Activated naive CD4-positive, alpha-beta T cell treated with anti-CD3 and anti-CD28 coated beads, Interleukin-2, amount 10 ng/mL, durations not matched to agents 7 days and 5 days (primary cell): ENCODE data around the gene ATAD2B.
A peak's percentile ranks its signal among the peaks of the same experiment; 100 is the strongest.

ENCODE experiments used
- CTCF ChIA-PET: fragments of 350-600 bp; sonication (Branson Sonifier 250); formaldehyde crosslinking; loops from one replicate; lab custom pipeline; 2021; ENCODE audit warnings: antibody characterized with exemption; lab: Charles Lee
- DNase-seq: peaks from one replicate; pipeline ENCODE4 v3.0.0-alpha.2; 2020
- H3K27ac Mint-ChIP-seq: one replicate; pipeline ENCODE4 v1.8.0; 2021; ENCODE audit warnings: mild to moderate bottlenecking, moderate library complexity, mixed read lengths
- H3K27me3 Mint-ChIP-seq: one replicate; pipeline ENCODE4 v1.8.0; 2021; ENCODE audit warnings: mild to moderate bottlenecking, mixed read lengths
- H3K36me3 Mint-ChIP-seq: one replicate; pipeline ENCODE4 v1.8.0; 2021; ENCODE audit warnings: mixed read lengths
- H3K4me1 Mint-ChIP-seq: one replicate; pipeline ENCODE4 v1.8.0; 2021; ENCODE audit warnings: mixed read lengths
- H3K4me3 Mint-ChIP-seq: one replicate; pipeline ENCODE4 v1.8.0; 2021; ENCODE audit warnings: mild to moderate bottlenecking, moderate library complexity, mixed read lengths
- H3K9me3 Mint-ChIP-seq: one replicate; pipeline ENCODE4 v1.8.0; 2021; ENCODE audit warnings: mixed read lengths

ATAD2B gene

DNA sequence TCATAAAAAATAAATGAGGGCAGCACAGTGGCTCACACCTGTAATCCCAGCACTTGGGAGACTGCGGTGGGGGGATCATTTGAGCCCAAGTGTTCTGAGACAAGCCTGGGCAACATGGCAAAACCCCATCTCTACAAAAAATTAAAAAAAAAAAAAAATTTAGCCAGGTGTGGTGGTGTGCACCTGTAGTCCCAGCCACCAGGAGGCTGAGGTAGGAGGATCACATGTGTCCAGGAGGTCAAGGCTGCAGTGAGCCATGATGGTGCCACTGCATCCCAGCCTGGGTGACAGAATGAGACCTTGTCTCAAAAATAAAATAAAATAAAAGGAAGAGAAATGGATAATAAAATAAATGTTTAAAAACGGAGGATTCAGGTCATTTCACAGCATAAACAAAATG lies 113.5 kb downstream of the ATAD2B start:
- no peak overlapping the region for H3K27ac Mint-ChIP-seq
- no peaks in the 10 kb centered on the region for H3K4me1 Mint-ChIP-seq
- H3K9me3 Mint-ChIP-seq, result no peaks in the 10 kb centered on the region
- CTCF ChIA-PET, result no interaction called here
- no peak overlapping the region for H3K4me3 Mint-ChIP-seq
- H3K36me3 Mint-ChIP-seq, result peaks cover 16% of the 10 kb centered on the region
- DNase-seq, result no peak
- no peaks in the 10 kb centered on the region for H3K27me3 Mint-ChIP-seq

DNA sequence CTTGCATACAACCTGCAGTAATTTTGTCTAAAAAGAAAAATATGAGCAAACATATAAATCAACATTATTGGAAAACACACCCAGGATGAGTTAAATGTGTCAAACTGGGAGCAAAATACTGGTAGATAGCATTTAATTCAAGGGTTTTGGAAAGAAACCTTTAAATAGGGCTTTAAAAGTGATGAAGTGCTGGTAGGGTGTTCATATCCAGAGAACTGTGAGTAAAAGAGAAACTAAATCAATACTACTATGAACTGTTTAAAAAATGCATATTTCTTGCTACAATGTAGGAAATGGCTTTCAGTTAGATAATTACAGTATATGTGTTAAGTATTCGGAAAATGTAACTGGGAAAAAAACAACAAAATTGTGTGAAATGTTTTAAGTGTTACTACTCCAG lies 117.8 kb downstream of the ATAD2B start:
- CTCF ChIA-PET, result no interaction called here
- no peak overlapping the region for H3K27ac Mint-ChIP-seq
- peaks cover 28% of the 10 kb centered on the region for H3K36me3 Mint-ChIP-seq

DNA sequence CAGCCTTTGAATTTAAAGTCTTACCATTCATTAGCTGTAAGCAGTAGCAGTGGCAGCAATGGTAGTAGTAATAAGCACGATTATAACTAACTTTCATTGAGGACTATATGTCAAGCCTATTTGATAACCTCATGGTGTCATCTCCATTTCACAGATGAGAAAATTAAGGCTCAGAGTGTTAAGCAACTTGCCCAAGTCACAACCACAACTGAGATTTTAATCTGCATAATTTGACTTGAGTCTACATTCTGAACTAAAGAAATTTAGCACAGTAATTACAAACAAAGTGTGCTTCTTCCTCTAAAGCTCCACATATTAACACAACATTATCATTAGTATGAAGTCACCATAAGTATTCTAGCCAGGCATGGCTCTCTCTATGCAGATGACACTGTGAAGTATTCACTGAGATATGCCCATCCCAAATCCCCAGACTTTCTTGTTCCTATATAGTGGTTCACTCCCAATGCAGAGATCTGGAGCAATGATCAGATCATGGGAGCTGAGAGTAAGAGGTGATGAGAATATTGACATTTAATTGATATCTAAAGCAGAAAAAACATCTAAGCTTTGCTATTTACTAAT lies 120.2 kb downstream of the ATAD2B start:
- no peaks in the 10 kb centered on the region for H3K27me3 Mint-ChIP-seq
- H3K36me3 Mint-ChIP-seq, result peaks cover 28% of the 10 kb centered on the region
- H3K4me1 Mint-ChIP-seq, result no peaks in the 10 kb centered on the region
- DNase-seq, result no peak
- CTCF ChIA-PET, result interaction anchor here (0.7 kb wide), 1 partner anchor 18 kb away, joined by 3 read pairs; no protein-coding TSS in a partner anchor
- no peak overlapping the region for H3K27ac Mint-ChIP-seq
- no peak overlapping the region for H3K4me3 Mint-ChIP-seq
- H3K9me3 Mint-ChIP-seq, result no peaks in the 10 kb centered on the region

More for the DNA sequence above, 117.8 kb downstream of the ATAD2B start:
- no peaks in the 10 kb centered on the region for H3K9me3 Mint-ChIP-seq
- H3K4me3 Mint-ChIP-seq, result no peak overlapping the region
- no peaks in the 10 kb centered on the region for H3K4me1 Mint-ChIP-seq
- no peaks in the 10 kb centered on the region for H3K27me3 Mint-ChIP-seq
- no peak for DNase-seq

DNA sequence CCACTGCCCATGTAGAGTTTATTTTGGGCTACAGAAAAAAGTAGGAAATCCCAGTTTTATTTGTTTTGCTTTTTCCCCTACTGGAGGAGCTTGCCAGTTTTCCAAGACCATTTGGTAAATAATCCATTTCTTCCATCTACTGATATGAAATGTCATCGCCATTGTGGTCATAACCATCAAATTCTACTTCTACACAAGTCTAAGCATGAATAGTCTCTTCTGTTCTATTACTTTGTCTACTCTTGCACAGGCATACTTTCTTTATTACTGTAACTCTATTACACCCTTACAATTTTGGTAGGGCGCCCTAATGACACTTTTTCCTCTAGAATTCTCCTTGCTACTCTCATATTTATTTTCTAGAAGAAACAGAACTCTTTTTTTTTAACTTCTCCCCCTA lies 120.7 kb downstream of the ATAD2B start:
- DNase-seq, result no peak
- H3K4me3 Mint-ChIP-seq, result no peak overlapping the region
- no peaks in the 10 kb centered on the region for H3K4me1 Mint-ChIP-seq
- H3K27me3 Mint-ChIP-seq, result no peaks in the 10 kb centered on the region
- H3K27ac Mint-ChIP-seq, result no peak overlapping the region
- CTCF ChIA-PET, result no interaction called here
- no peaks in the 10 kb centered on the region for H3K9me3 Mint-ChIP-seq
- H3K36me3 Mint-ChIP-seq, result peaks cover 28% of the 10 kb centered on the region

DNA sequence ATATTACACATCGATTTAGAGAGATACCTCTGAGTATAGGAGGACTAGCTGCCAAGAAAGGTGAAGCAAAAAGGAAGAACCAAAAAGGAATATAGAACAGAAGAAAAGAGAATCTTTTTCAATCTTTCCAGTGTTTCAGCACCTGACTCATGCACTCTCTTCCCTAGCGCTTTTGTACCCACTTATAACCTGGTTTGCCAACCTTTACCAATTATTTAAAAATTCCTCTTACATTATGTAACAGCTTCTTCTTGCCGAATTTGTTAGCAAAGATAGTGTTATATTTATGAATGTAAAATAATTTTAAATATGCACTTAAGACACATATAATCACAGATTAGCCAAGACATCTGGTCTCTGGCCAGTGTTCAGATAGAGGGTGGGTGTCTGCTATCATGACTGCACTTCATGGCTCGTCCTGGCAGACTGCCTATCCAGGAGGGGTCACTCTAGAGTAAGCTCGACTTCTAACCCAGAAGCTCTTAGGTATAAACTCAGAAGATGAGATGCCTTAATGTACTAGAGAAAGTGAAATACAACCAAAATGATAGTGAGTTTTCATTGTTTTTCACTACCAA lies 122.9 kb downstream of the ATAD2B start:
- Mint-ChIP-seq H3K27me3 (no peaks in the 10 kb centered on the region), H3K4me1 (no peaks in the 10 kb centered on the region), H3K9me3 (no peaks in the 10 kb centered on the region), H3K4me3 (no peak overlapping the region), H3K27ac (no peak overlapping the region), H3K36me3 (peaks cover 21% of the 10 kb centered on the region)
- DNase-seq, result no peak
- CTCF ChIA-PET, result interaction anchor here (2.0 kb wide), 1 partner anchor 21 kb away, joined by 6 read pairs; no protein-coding TSS in a partner anchor

DNA sequence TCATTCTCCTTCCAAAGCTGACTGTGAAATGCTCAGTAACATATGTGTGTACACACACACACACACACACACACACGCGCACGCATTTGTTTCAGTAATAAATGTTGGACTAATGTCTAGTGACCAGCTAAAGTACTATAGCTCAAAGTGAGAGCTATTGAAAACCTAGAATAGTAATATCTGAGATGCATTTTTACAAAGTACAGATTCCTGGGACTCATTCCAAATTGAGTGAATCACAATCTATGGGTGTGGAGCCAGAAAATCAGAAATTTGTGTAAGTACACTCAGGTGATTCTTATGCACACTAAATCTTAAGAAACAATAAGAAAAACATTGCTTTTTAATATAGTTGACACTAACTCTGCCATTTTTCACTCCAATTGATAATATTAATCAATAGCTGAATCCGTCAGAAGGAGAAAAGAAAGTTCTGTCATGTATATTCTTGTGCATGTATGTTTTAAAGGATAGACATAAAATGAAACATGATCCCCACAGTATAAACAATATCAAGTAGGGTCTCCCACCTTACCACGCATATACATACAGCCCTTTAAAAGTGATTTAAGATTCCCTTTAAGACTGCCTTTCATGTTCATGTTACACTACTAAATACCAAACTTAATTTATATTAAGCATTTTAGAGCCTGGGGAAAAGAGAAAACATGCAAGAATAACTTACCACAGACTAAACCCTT lies 123.5 kb downstream of the ATAD2B start:
- H3K27me3 Mint-ChIP-seq, result no peaks in the 10 kb centered on the region

DNA sequence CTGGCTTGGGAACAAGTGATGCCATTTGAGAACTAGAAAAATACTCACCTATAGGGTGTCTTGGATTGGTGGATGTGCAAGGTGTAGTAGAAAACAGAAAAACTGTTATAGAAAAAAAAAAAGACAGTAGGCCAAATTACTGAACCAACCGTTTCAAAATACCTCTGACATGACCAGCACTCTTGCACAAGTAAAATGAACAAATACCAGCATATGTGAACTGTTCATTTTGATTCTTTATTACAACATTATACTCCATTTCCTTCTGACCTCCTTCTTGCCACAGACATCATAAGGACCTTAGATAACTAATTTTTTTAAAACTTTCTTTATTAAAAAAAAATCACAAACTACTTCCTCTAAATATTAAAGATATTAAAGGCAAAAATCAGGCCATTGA lies 125.5 kb downstream of the ATAD2B start:
- H3K9me3 Mint-ChIP-seq, result no peaks in the 10 kb centered on the region
- H3K4me1 Mint-ChIP-seq, result no peaks in the 10 kb centered on the region
- CTCF ChIA-PET, result no interaction called here
- H3K4me3 Mint-ChIP-seq, result no peak overlapping the region
- no peaks in the 10 kb centered on the region for H3K27me3 Mint-ChIP-seq
- H3K27ac Mint-ChIP-seq, result no peak overlapping the region
- no peak for DNase-seq
- peaks cover 15% of the 10 kb centered on the region for H3K36me3 Mint-ChIP-seq

More for the DNA sequence above, 123.5 kb downstream of the ATAD2B start:
- Mint-ChIP-seq H3K4me3 (no peak overlapping the region), H3K36me3 (peaks cover 19% of the 10 kb centered on the region), H3K4me1 (no peaks in the 10 kb centered on the region), H3K9me3 (no peaks in the 10 kb centered on the region), H3K27ac (no peak overlapping the region)
- no peak for DNase-seq
- CTCF ChIA-PET, result interaction anchor here (2.0 kb wide), 2 partner anchors 21 to 281 kb away, joined by 4 to 6 read pairs; partner anchors contain the start of gene TP53I3

DNA sequence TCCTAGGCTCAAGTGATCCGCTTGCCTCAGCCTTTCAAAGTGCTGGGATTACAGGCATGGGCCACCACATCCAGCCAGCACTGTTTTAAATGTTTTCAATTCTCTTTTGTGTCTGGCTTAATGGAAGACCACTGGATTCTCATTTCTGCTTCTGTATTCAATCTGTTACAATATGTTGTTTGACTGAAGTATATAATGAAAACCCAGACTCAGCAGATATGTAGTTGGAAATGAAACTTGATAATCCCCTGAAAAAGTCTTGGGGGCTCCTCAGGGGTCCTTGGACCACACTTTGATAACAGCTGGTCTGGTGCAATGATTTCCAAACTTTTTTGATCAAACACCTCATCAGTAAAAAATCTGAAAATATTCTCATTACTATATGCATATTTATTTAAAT lies 132.7 kb downstream of the ATAD2B start:
- Mint-ChIP-seq H3K4me3 (no peak overlapping the region), H3K27me3 (no peaks in the 10 kb centered on the region), H3K9me3 (no peaks in the 10 kb centered on the region), H3K4me1 (peaks cover under 1% of the 10 kb centered on the region), H3K36me3 (peaks cover 8% of the 10 kb centered on the region), H3K27ac (no peak overlapping the region)
- no peak for DNase-seq
- CTCF ChIA-PET, result no interaction called here

DNA sequence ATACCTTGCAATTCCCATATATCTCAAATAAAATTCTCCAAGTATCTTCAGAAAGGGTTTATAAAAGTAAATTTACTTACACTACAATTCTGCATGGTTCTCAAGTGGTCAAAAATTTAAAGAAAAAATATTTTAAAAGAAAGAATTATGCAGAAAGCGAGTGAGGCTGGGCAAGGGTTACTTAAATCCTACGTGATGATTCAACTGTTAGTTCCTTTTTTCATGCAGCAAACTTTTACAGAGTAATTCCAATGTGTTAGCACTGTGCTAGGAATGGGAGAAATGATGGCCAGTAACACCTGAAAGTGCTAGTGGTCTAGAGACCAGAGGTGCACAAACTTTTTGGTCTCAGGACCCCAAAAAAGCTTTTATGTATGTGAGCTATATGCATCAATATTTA lies 133.4 kb downstream of the ATAD2B start:
- no peak for DNase-seq
- Mint-ChIP-seq H3K4me1 (peaks cover 8% of the 10 kb centered on the region), H3K4me3 (no peak overlapping the region), H3K27ac (no peak overlapping the region), H3K9me3 (no peaks in the 10 kb centered on the region), H3K27me3 (no peaks in the 10 kb centered on the region), H3K36me3 (peaks cover 10% of the 10 kb centered on the region)
- CTCF ChIA-PET, result no interaction called here

DNA sequence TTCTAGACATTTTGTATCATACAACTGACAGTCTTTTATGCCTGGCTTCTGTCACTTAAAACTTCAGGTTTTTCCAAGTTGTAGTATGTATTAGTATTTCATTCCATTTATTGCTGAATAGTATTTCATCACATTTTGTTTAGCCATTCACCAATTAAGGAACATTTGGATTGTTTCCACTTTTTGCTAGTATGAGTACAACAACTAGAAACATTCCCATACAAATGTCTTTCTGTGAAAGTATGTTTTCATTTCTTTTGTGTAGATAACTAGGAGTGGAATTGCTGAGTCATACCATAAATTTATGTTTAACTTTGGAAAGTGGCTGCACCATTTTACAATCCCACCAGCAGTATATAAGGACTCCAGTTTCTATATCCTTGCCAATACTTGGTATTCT lies 135.9 kb downstream of the ATAD2B start:
- no peak for DNase-seq
- H3K4me3 Mint-ChIP-seq, result no peak overlapping the region
- H3K9me3 Mint-ChIP-seq, result no peaks in the 10 kb centered on the region
- H3K27me3 Mint-ChIP-seq, result no peaks in the 10 kb centered on the region
- CTCF ChIA-PET, result no interaction called here
- H3K36me3 Mint-ChIP-seq, result peaks cover 14% of the 10 kb centered on the region
- H3K27ac Mint-ChIP-seq, result no peak overlapping the region
- H3K4me1 Mint-ChIP-seq, result peaks cover 23% of the 10 kb centered on the region

DNA sequence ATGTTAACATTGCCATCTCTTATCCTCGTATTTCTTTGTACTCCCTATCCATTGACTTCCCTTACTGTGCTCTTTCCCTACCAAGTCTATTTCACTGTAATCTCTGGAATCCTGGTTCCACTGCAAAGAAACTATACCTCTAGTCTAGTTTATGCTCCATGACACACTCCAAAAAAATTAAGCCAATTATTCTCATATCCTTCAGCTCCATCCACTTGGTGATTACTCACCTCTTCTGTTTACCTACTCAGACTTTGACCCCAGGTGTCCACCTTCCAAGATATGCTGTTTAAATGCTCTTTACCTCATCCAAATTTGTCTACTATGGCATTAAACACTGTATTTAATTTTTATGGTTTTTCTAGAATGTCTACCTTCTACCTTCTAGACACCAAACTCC lies 137.9 kb downstream of the ATAD2B start:
- Mint-ChIP-seq H3K9me3 (no peaks in the 10 kb centered on the region), H3K4me3 (no peak overlapping the region), H3K36me3 (peaks cover 25% of the 10 kb centered on the region), H3K27me3 (no peaks in the 10 kb centered on the region), H3K4me1 (peaks cover 23% of the 10 kb centered on the region), H3K27ac (peak overlapping the region; percentile 6)
- CTCF ChIA-PET, result no interaction called here
- DNase-seq, result no peak

DNA sequence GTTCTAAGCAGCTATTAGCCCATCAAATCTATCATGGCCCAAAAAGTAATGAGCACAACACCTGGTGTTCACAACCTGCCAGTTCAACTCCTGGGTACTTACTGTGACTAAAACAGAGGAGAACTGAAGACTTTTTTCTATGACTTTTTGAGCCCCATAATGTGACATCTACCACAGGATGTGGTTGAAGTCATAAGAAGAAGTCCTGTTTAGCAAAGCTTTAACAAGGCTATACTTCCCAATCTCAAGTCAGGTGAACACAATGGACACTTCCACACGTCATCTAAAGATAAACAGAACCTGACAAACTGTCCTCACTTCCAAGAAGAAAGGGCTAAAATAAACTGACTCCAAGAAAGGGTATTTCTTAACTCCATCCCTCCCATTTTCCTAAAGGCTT lies 138.8 kb downstream of the ATAD2B start:
- Mint-ChIP-seq H3K9me3 (no peaks in the 10 kb centered on the region), H3K27me3 (no peaks in the 10 kb centered on the region), H3K4me3 (no peak overlapping the region), H3K36me3 (peaks cover 28% of the 10 kb centered on the region), H3K27ac (peak overlapping the region; percentile 73), H3K4me1 (peaks cover 23% of the 10 kb centered on the region)
- DNase-seq, result no peak
- CTCF ChIA-PET, result interaction anchor here (0.9 to 1.2 kb wide), 2 partner anchors 10 to 26 kb away, joined by 3 to 4 read pairs; no protein-coding TSS in a partner anchor

DNA sequence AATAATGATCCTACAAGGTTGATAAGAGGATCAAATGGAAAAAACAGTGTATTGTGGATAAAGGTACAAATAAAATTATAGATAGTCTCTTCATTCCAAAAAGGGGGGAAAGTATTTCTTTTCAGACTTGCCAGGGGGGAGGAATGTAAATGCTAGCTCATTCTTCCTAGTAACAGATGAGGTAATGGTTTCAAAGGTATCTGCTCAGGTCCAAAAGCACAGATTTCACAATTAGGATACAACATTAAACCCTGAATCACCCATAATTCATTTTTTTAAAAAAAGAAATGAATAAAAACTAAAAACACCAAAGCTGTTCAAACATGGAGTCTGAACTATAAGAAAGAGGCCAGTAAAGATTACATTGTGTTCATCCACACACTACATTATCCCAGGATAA lies 142.0 kb downstream of the ATAD2B start:
- H3K27ac Mint-ChIP-seq, result no peak overlapping the region
- H3K9me3 Mint-ChIP-seq, result no peaks in the 10 kb centered on the region
- H3K4me3 Mint-ChIP-seq, result no peak overlapping the region
- H3K27me3 Mint-ChIP-seq, result no peaks in the 10 kb centered on the region
- CTCF ChIA-PET, result no interaction called here
- peaks cover 23% of the 10 kb centered on the region for H3K4me1 Mint-ChIP-seq
- H3K36me3 Mint-ChIP-seq, result peaks cover 32% of the 10 kb centered on the region
- no peak for DNase-seq

DNA sequence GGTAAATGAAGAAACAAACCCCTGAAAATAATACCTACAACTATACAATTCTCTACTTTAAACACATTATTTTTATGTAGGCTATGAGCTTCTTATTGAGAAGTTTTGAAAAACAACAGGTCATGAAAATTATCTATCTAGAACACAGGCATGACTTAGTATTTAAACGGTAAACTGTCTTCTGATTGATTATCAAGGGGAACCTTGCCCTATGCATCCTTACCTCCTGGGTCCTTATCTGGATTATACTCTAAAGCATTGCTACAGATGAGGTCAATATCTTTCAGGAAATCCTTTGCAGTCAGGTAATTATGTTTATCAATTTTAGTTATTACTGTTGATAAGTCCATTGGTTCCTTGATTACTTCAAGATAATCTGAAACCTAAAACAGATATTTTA lies 144.3 kb downstream of the ATAD2B start:
- Mint-ChIP-seq H3K36me3 (peaks cover 30% of the 10 kb centered on the region), H3K9me3 (no peaks in the 10 kb centered on the region), H3K27me3 (no peaks in the 10 kb centered on the region), H3K4me1 (peaks cover 7% of the 10 kb centered on the region), H3K4me3 (no peak overlapping the region), H3K27ac (no peak overlapping the region)
- DNase-seq, result no peak
- CTCF ChIA-PET, result no interaction called here

DNA sequence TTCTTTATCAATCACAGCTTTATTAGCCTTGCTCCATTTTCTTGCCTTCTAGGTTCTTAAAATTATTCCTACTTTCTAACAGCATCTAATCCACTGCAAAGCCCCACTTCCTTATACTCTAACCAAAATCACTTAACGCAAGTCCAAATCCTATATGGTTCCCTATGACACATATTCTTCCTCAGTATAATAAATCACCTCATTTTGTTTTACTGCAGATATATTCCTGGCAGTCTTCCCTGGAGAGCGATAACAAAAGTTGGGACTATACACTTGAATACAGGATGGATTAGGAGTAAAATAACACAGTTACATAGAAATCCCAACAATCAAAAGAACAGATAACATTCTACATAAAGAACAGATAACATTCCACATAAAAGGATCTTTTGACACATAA lies 144.8 kb downstream of the ATAD2B start:
- Mint-ChIP-seq H3K27me3 (no peaks in the 10 kb centered on the region), H3K4me1 (peaks cover 4% of the 10 kb centered on the region), H3K27ac (no peak overlapping the region), H3K9me3 (no peaks in the 10 kb centered on the region), H3K36me3 (peaks cover 28% of the 10 kb centered on the region), H3K4me3 (no peak overlapping the region)
- no peak for DNase-seq
- CTCF ChIA-PET, result no interaction called here
